ENCODE data around the gene ALPK1.

Gene ALPK1

DNA sequence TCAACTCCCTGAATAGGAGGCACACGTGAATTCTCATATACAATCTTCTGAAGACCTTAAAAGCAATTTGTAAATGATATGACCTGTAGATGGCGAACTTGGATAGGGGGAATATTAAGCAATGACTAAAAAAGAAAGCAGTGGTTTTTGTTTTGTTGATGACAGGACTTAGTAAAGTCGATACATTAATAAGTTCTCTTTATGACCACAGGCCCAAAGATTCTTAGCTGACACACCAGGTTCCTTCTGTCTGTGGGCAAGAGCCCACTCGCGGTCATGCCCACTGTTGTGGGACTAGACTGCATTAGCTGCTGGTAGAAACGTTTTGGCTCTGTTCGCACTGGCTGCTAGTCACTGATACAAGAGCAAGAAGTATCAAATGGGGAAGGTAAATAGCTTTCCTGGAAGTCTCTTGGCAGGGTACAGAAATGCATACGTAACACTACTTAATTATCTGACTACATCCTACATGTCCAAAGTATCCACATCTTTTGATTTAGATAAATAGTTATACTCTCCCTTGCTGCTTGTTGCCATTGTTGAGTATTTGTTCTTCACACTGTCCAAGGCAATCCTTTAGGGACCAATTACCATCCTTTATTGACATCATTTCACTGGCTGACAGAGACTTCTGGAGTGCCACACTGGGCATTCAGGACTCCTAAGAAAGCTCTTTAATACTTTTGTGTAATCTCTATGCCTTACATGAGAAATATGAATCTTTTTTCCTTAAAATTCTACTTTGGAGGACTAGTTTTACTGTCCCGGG is 31.0 kb downstream of the ALPK1 start:
- H3K27me3 Mint-ChIP-seq = no peaks in the 10 kb centered on the region
- H3K4me3 Mint-ChIP-seq = no peak overlapping the region
- no peak overlapping the region for H3K27ac Mint-ChIP-seq
- intact Hi-C loops (cut with micrococcal nuclease) = loop anchor here (1.0 to 2.0 kb wide), 3 partner anchors 196 to 435 kb away; no protein-coding TSS in a partner anchor
- peaks cover 35% of the 10 kb centered on the region for H3K4me1 Mint-ChIP-seq (ENCODE audit: low read depth)
- peaks cover 37% of the 10 kb centered on the region for H3K36me3 Mint-ChIP-seq (ENCODE audit: low read depth)
- no peaks in the 10 kb centered on the region for H3K9me3 Mint-ChIP-seq

GRCh38 chr4:112328734-112329130 is 31.6 kb downstream of the ALPK1 start:
- Mint-ChIP-seq H3K9me3 (no peaks in the 10 kb centered on the region), H3K27ac (no peak overlapping the region), H3K36me3 (ENCODE audit: low read depth) (peaks cover 42% of the 10 kb centered on the region), H3K4me3 (no peak overlapping the region), H3K27me3 (no peaks in the 10 kb centered on the region), H3K4me1 (ENCODE audit: low read depth) (peaks cover 35% of the 10 kb centered on the region)
- intact Hi-C loops (cut with micrococcal nuclease) = loop anchor here (1.0 kb wide), 2 partner anchors 196 to 276 kb away; no protein-coding TSS in a partner anchor

- Mint-ChIP-seq H3K27me3 (no peaks in the 10 kb centered on the region), H3K4me1 (ENCODE audit: low read depth) (peaks cover 35% of the 10 kb centered on the region), H3K36me3 (ENCODE audit: low read depth) (peaks cover 33% of the 10 kb centered on the region), H3K27ac (peak overlapping the region; percentile 70), H3K9me3 (no peaks in the 10 kb centered on the region), H3K4me3 (no peak overlapping the region)
- intact Hi-C loops (cut with micrococcal nuclease) = no loop called here
Measured at GRCh38 chr4:112329672-112330375, 32.7 kb downstream of the ALPK1 start.

- no peak overlapping the region for H3K4me3 Mint-ChIP-seq
- no peaks in the 10 kb centered on the region for H3K9me3 Mint-ChIP-seq
- H3K4me1 Mint-ChIP-seq (ENCODE audit: low read depth) = peaks cover 35% of the 10 kb centered on the region
- H3K27me3 Mint-ChIP-seq = no peaks in the 10 kb centered on the region
- no peak overlapping the region for H3K27ac Mint-ChIP-seq
- intact Hi-C loops (cut with micrococcal nuclease) = no loop called here
- H3K36me3 Mint-ChIP-seq (ENCODE audit: low read depth) = peaks cover 28% of the 10 kb centered on the region
Measured at GRCh38 chr4:112330921-112331320, 33.8 kb downstream of the ALPK1 start.

GRCh38 chr4:112332398-112332797 is 35.2 kb downstream of the ALPK1 start:
- H3K4me3 Mint-ChIP-seq = no peak overlapping the region
- H3K9me3 Mint-ChIP-seq = no peaks in the 10 kb centered on the region
- H3K27ac Mint-ChIP-seq = no peak overlapping the region
- H3K36me3 Mint-ChIP-seq (ENCODE audit: low read depth) = peaks cover 14% of the 10 kb centered on the region
- intact Hi-C loops (cut with micrococcal nuclease) = no loop called here
- H3K4me1 Mint-ChIP-seq (ENCODE audit: low read depth) = peaks cover 35% of the 10 kb centered on the region
- no peaks in the 10 kb centered on the region for H3K27me3 Mint-ChIP-seq

DNA sequence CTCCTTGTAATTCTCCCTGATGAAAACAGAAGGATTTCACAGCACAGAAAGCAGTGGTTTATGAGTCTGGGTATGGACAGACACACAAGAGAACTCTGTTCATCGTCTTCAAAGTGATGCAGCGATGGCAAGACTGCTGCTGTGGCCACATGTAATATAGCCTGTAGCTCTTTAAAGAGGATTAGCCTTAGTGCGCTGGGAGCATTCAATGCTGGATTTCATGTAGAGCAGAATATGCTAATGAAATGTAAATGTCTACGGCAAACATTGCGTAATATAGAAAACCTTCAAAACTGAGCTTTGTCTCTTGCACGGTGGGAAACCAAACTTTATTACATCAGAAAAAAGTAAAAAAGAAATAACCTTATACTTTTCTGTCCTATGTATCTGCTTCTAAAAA is 42.9 kb downstream of the ALPK1 start:
- Mint-ChIP-seq H3K9me3 (no peaks in the 10 kb centered on the region), H3K27ac (no peak overlapping the region), H3K27me3 (no peaks in the 10 kb centered on the region), H3K36me3 (ENCODE audit: low read depth) (peaks cover 15% of the 10 kb centered on the region), H3K4me3 (no peak overlapping the region), H3K4me1 (ENCODE audit: low read depth) (no peaks in the 10 kb centered on the region)
- intact Hi-C loops (cut with micrococcal nuclease) = no loop called here

- intact Hi-C loops (cut with micrococcal nuclease) = no loop called here
- H3K36me3 Mint-ChIP-seq (ENCODE audit: low read depth) = peaks cover 11% of the 10 kb centered on the region
- H3K4me1 Mint-ChIP-seq (ENCODE audit: low read depth) = no peaks in the 10 kb centered on the region
- no peaks in the 10 kb centered on the region for H3K27me3 Mint-ChIP-seq
- no peaks in the 10 kb centered on the region for H3K9me3 Mint-ChIP-seq
- H3K4me3 Mint-ChIP-seq = no peak overlapping the region
- no peak overlapping the region for H3K27ac Mint-ChIP-seq
Measured at GRCh38 chr4:112341033-112341432, 43.9 kb downstream of the ALPK1 start.

GRCh38 chr4:112343330-112344080 is 46.3 kb downstream of the ALPK1 start:
- Mint-ChIP-seq H3K4me1 (ENCODE audit: low read depth) (no peaks in the 10 kb centered on the region), H3K4me3 (no peak overlapping the region), H3K27ac (no peak overlapping the region), H3K9me3 (no peaks in the 10 kb centered on the region), H3K27me3 (no peaks in the 10 kb centered on the region), H3K36me3 (ENCODE audit: low read depth) (peaks cover 11% of the 10 kb centered on the region)
- intact Hi-C loops (cut with micrococcal nuclease) = no loop called here

DNA sequence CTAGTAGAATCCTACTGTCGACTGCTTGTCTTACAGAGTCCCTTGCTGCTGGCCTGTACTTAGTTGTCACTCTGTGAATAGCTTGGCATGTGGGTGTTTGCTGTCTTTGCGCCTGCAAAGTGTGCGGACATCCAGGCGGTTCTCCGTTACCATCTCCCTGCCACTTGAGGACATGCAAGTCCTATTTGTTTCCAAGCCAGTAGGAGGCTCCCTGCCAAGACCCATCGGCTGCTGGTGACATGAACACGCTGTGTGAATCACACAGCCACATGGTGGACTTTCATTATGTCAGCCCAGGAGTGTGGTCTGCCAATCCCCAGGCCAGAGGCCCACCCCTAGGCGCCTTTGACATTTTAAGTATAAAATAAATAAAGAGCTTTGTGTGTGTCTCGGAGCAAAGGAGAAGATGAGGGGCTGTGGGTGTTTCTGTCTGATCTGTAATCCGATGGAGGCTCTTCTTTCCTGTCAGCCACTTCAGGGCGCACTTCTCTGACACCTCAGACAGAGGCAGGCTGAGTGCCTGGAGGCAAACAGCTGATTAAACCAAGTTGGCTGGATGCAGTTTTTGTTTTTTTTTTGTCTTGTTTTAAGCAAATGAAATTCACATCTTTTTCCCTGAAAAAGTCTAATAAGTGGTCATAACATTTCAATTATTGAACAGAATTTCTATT is 51.5 kb downstream of the ALPK1 start:
- H3K27ac Mint-ChIP-seq = no peak overlapping the region
- H3K4me3 Mint-ChIP-seq = no peak overlapping the region
- H3K4me1 Mint-ChIP-seq (ENCODE audit: low read depth) = no peaks in the 10 kb centered on the region
- no peaks in the 10 kb centered on the region for H3K9me3 Mint-ChIP-seq
- peaks cover 22% of the 10 kb centered on the region for H3K36me3 Mint-ChIP-seq (ENCODE audit: low read depth)
- H3K27me3 Mint-ChIP-seq = no peaks in the 10 kb centered on the region
- intact Hi-C loops (cut with micrococcal nuclease) = no loop called here

DNA sequence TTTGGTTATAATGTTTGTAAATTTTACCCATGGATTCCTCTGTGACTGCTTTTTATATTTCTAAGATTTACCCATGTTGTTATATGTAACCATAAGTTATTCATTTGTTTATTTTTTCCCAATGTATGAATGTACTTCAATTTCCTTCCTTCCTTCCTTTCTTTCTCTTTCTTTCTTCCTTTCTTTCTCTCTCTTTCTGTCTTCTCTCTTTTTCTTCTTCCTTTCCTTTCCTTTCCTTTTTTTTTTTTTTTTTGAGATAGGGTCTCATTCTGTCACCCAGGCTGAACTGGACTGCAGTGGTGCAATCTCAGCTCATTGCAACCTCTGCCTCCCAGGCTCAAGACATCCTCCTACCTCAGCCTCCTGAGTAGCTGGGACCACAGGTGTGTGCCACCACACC is 55.6 kb downstream of the ALPK1 start:
- intact Hi-C loops (cut with micrococcal nuclease) = no loop called here

GRCh38 chr4:112355662-112356061 is 58.5 kb downstream of the ALPK1 start:
- Mint-ChIP-seq H3K27ac (no peak overlapping the region), H3K27me3 (no peaks in the 10 kb centered on the region), H3K9me3 (peaks cover 47% of the 10 kb centered on the region), H3K4me3 (no peak overlapping the region), H3K36me3 (ENCODE audit: low read depth) (peaks cover 77% of the 10 kb centered on the region), H3K4me1 (ENCODE audit: low read depth) (no peaks in the 10 kb centered on the region)
- intact Hi-C loops (cut with micrococcal nuclease) = no loop called here

More for the DNA sequence above, 55.6 kb downstream of the ALPK1 start:
- Mint-ChIP-seq H3K27ac (no peak overlapping the region), H3K36me3 (ENCODE audit: low read depth) (peaks cover 59% of the 10 kb centered on the region), H3K4me1 (ENCODE audit: low read depth) (no peaks in the 10 kb centered on the region), H3K27me3 (no peaks in the 10 kb centered on the region), H3K9me3 (peaks cover 30% of the 10 kb centered on the region), H3K4me3 (no peak overlapping the region)

DNA sequence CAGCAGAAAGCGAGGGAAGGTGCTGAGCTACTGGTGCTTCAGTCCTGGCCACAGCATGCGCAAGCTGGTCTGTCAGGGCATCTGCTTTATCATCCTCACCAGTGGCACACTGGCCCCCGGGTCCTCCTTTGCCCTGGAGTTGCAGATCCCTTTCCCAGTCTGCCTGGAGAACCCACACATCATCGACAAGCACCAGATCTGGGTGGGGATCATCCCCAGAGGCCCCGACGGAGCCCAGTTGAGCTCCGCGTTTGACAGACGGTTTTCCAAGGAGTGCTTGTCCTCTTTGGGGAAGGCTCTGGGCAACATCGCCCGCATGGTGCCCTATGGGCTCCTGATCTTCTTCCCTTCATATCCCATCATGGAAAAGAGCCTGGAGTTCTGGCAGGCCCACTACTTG is 60.3 kb downstream of the ALPK1 start:
- Mint-ChIP-seq H3K4me3 (no peak overlapping the region), H3K9me3 (peaks cover 65% of the 10 kb centered on the region), H3K27me3 (no peaks in the 10 kb centered on the region), H3K27ac (no peak overlapping the region), H3K4me1 (ENCODE audit: low read depth) (no peaks in the 10 kb centered on the region), H3K36me3 (ENCODE audit: low read depth) (peaks cover 90% of the 10 kb centered on the region)
- intact Hi-C loops (cut with micrococcal nuclease) = no loop called here

DNA sequence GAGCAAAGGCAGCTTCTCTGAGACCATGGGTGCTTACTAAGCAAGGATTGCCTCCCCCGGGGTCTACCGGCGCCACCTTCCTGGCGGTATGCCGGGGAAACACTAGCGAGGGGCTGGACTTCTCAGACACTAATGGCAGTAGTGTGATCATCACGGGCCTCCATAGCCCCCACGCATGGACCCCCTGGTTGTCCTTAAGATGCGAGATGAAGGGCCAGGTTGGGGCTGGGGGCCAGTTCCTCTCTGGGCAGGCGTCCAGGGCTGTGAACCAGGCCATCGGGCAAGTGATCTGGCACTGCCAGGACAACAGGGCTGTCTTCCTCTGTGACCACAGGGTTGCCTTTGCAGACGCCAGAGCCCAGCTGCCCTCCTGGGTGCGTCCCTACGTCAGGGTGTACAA is 60.7 kb downstream of the ALPK1 start:
- peaks cover 69% of the 10 kb centered on the region for H3K9me3 Mint-ChIP-seq
- H3K4me1 Mint-ChIP-seq (ENCODE audit: low read depth) = no peaks in the 10 kb centered on the region
- H3K4me3 Mint-ChIP-seq = no peak overlapping the region
- no peak overlapping the region for H3K27ac Mint-ChIP-seq
- H3K27me3 Mint-ChIP-seq = no peaks in the 10 kb centered on the region
- H3K36me3 Mint-ChIP-seq (ENCODE audit: low read depth) = peaks cover 88% of the 10 kb centered on the region
- intact Hi-C loops (cut with micrococcal nuclease) = no loop called here

Data from dendritic cell treated with granulocyte-macrophage colony-stimulating factor and Interleukin-4, amounts not matched to agents 40 ng/mL and 50 ng/mL, for 4 days (primary cell).